OCI-LY3 (cell line): ENCODE data around the gene BPNT1.
A peak's percentile ranks its signal among the peaks of the same experiment; 100 is the strongest.

Experiments used
- H2AFZ ChIP-seq: fragments of 200-600, 300-600 bp; shearing (Covaris generic); 2 replicates; pipeline ENCODE4 v1.6.0; 2014; ENCODE audit warnings: antibody characterized with exemption, low read depth, low read length
- H3K27ac ChIP-seq: fragments of 200-600, 300-600 bp; sonication (generic); 2 replicates; pipeline ENCODE4 v1.5.1; 2014; ENCODE audit warnings: mild to moderate bottlenecking, low read length, moderate library complexity, mixed read lengths
- H3K27me3 ChIP-seq: fragments of 200-600, 300-600 bp; sonication (generic); 2 replicates; pipeline ENCODE4 v1.6.1; 2014; ENCODE audit warnings: low read depth, low read length, mixed read lengths
- H3K36me3 ChIP-seq: fragments of 200-600, 300-600 bp; sonication (generic); replicated peaks from 2 replicates; pipeline ENCODE3; 2014; ENCODE audit warnings: low read depth, low read length, mixed read lengths
- H3K4me1 ChIP-seq: fragments of 300-600, 200-600 bp; sonication (generic); 2 replicates; pipeline ENCODE4 v1.6.1; 2014; ENCODE audit warnings: low read length, mixed read lengths
- H3K4me2 ChIP-seq: fragments of 200-600, 300-600 bp; sonication (generic); 2 replicates; pipeline ENCODE4 v1.6.1; 2014; ENCODE audit warnings: low read length, mixed read lengths
- H3K4me3 ChIP-seq: fragments of 300-600, 200-600 bp; sonication (generic); 2 replicates; pipeline ENCODE4 v1.5.1; 2014; ENCODE audit warnings: antibody characterized with exemption, mild to moderate bottlenecking, low read length, moderate library complexity
- H3K79me2 ChIP-seq: fragments of 300-600, 200-600 bp; shearing (Covaris generic); 2 replicates; pipeline ENCODE4 v1.6.1; 2014; ENCODE audit warnings: mild to moderate bottlenecking, low read length, mixed read lengths
- H3K9ac ChIP-seq: fragments of 300-600, 200-600 bp; shearing (Covaris generic); 2 replicates; pipeline ENCODE4 v1.6.0; 2014; ENCODE audit warnings: mild to moderate bottlenecking, low read length, moderate library complexity
- H3K9me3 ChIP-seq: fragments of 200-600, 300-600 bp; shearing (Covaris generic); 2 replicates; pipeline ENCODE4 v1.6.1; 2014; ENCODE audit warnings: low read length, mixed read lengths; ENCODE audit not compliant: insufficient read depth
- H4K20me1 ChIP-seq: fragments of 200-600, 300-600 bp; sonication (generic); 2 replicates; pipeline ENCODE4 v1.6.1; 2016; ENCODE audit warnings: low read length, mixed read lengths; ENCODE audit not compliant: insufficient read depth
- CTCF ChIP-seq: fragments of 200-600, 300-600 bp; sonication (generic); IDR thresholded peaks from 2 replicates; pipeline ENCODE4 v1.5.1; 2014; ENCODE audit warnings: antibody characterized with exemption, low read length, low read depth
- EZH2phosphoT487 ChIP-seq: fragments of 200-600 bp; shearing (Covaris generic); IDR thresholded peaks from 2 replicates; pipeline ENCODE4 v1.6.1; 2018; ENCODE audit warnings: antibody characterized with exemption, mixed run types, low read depth

Gene BPNT1

GRCh38 chr1:220089650-220090556 lies at the start of gene BPNT1:
BPNT1 (minus strand) TSS chr1:220089788; CDS start chr1:220079846, 9,942 bp downstream.
- Histone ChIP-seq H3K9me3 (no peaks in the 10 kb centered on the region), H3K9ac (peak within 1 kb of the TSS; percentile 75), H4K20me1 (no peaks in the 10 kb centered on the region), H3K27me3 (no peaks in the 10 kb centered on the region), H3K79me2 (peaks cover 19% of the 10 kb centered on the region), H3K4me1 (peaks cover 6% of the 10 kb centered on the region), H3K4me3 (peak within 1 kb of the TSS; percentile 81), H3K4me2 (peak within 1 kb of the TSS; percentile 72), H2AFZ (peak within 1 kb of the TSS; percentile 93), H3K36me3 (no peaks in the 10 kb centered on the region), H3K27ac (peak within 1 kb of the TSS; percentile 41)
- no peak for TF ChIP-seq EZH2phosphoT487
- 0 out of 2 replicates have a peak, but pooled peaks have one; percentile 4 for TF ChIP-seq CTCF

GRCh38 chr1:220137019-220137786 lies 47.6 kb upstream of the BPNT1 start:
- Histone ChIP-seq H3K36me3 (peaks cover 61% of the 10 kb centered on the region), H3K9ac (no peak overlapping the region), H3K4me2 (no peak overlapping the region), H3K9me3 (no peaks in the 10 kb centered on the region), H3K4me1 (no peaks in the 10 kb centered on the region), H3K27me3 (no peaks in the 10 kb centered on the region), H3K27ac (no peak overlapping the region), H4K20me1 (no peaks in the 10 kb centered on the region), H2AFZ (no peak overlapping the region), H3K4me3 (no peak overlapping the region), H3K79me2 (0 out of 2 replicates have a peak, but pooled peaks cover under 1% of the 10 kb centered on the region)
- TF ChIP-seq EZH2phosphoT487 (no peak), CTCF (no peak)

- no peaks in the 10 kb centered on the region for H3K9me3 ChIP-seq
- H3K27ac ChIP-seq, result no peak overlapping the region
- no peaks in the 10 kb centered on the region for H3K27me3 ChIP-seq
- no peaks in the 10 kb centered on the region for H4K20me1 ChIP-seq
- 0 out of 2 replicates have a peak, but pooled peaks cover 1% of the 10 kb centered on the region for H3K4me1 ChIP-seq
- H3K9ac ChIP-seq, result no peak overlapping the region
- peaks cover 3% of the 10 kb centered on the region; the same call in 1 of the 2 replicates for H3K79me2 ChIP-seq
- H3K4me2 ChIP-seq, result no peak overlapping the region
- H3K4me3 ChIP-seq, result no peak overlapping the region
- no peak overlapping the region for H2AFZ ChIP-seq
- peaks cover 53% of the 10 kb centered on the region for H3K36me3 ChIP-seq
- TF ChIP-seq EZH2phosphoT487, result no peak
- TF ChIP-seq CTCF, result no peak
Observed at GRCh38 chr1:220135755-220136154, 46.2 kb upstream of the BPNT1 start.
